ENCODE measurements around the gene NAV1. TPM values are rescaled to one million over a fixed set of nuclear protein-coding genes. Genes with fewer than 3 reads are reported as not detected.

Gene NAV1
- total RNA-seq, 1 donor from 2014 or later = 6.3 TPM

DNA sequence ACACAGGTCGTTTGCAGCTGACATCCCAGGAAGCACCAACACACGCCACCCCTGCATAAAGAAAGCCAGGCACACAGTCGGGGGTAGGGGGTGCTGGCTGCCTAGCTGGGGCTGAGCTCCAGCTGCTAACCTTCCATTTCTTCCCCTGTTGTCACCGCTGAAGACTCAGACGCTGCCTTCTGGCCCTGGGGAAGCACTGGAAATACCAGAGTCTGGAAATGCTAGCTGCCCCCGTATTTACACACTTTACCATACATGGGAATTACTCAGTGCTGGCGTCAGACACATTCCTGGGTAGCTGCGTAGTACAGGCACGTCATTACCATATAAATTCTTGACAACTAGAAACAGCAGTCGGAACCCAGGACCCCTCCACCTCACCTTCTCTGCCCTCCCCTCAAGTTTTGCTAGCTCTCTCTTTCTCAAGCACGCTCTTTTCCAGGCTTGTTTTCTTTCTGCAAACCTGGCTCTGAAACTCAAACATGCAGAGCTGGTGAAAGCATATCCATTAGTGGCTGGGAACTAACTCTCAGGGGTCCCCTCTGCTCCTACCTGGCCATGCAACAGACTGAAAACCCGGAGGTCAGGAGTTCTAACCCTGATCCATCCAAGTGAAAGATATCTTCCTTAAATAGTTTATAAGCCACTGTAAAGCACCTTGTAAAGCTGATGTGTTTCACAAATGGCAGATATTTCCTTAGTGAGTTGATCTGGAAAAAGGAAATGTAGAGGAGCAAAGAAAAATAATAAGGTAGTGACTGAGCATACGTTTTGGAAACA lies 35.3 kb upstream of the NAV1 start:
- DNase-seq (ENCODE audit: low read depth in 2 of 2) = peak; percentile 73 to 93

DNA sequence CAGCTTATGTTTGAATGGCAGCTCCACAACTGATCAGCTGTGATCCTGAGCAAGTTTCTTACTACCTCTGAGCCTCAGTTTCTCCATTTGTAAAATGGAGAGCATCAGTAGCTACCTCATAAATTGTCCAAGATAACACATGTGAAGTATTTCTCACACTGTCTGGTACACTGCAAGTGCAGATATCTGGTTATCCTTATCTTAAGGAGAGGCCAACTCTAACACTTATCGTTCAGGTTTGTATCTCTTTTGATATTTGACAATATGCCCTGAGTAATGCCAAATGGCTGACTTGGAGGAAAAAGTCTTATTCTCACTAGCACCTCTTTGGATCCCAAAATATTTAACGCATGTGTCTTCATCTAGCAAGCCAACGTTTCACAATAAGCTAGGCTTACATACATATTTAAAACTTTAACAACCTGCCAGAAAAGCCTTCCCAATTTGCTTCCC lies 34.7 kb upstream of the NAV1 start:
- DNase-seq (ENCODE audit: low read depth in 2 of 2) = no peak

DNA sequence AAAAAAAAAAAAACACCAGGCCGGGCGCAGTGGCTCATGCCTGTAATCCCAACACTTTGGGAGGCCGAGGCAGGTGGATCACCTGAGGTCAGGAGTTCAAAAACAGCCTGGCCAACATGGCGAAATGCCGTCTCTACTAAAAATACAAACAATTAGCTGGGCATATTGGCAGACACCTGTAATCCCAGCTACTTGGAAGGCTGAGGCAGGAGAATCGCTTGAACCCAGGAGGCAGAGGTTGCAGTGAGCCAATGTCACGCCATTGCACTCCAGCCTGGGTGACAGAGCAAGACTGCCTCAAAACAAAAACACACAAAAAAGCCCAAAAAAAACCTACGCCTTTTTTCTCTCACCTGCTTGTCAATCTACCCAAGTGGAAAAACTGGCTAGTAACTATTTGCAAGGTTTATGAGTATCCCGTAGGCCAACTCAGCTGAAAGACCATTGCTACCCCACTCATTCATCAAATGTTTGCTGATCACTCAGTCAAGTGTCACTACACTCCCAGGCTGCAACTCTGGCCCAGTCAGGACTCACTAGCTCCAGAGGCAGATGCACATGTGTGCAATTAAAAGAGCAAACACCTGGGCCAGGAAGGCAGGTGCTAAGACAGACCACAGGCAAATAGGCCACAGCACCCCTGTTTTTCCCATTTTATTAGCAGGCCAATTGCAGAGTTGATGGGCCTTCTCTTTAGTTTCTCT lies 34.0 kb upstream of the NAV1 start:
- no peak for DNase-seq (ENCODE audit: low read depth in 2 of 2)

DNA sequence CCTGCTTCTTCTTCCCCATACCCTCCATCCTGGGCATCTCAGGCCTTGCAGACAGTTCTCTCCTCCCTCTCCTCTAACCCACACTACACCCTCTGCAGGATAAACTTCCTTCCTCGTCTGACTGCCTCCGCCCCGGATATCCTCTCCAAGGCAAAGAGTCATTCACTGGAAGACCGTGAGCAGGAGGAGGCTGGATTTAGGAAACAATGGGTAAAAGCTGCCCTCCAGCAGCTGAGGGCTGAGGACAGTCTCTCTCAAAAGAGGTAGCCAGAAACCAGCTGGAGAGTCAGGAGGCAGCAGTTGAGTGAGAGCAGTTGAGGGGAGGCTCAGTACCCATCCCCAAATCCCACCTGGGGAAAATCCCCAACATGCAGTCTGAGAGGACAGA lies 33.4 kb upstream of the NAV1 start:
- DNase-seq (ENCODE audit: low read depth in 2 of 2) = peak in 1 of 2 donors; percentile 66

DNA sequence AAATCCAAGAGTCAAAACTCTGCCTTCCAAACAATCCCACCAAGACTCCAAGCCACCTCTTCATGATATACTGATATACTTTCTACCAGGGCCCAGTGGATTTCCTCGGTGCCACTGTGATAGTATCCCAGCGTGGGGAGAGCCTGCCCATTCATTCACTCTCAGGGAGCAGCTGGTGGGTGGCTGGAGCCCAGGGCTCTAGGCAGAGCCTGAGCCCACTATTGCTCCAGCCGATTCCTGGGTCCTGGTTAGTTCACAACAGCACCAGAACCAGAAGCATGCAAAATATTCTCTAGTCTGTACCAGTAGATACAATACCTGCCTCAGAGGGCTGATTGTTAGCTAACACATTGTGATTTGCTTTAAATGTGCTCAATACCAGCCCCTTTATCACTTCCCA lies 32.8 kb upstream of the NAV1 start:
- no peak for DNase-seq (ENCODE audit: low read depth in 2 of 2)

DNA sequence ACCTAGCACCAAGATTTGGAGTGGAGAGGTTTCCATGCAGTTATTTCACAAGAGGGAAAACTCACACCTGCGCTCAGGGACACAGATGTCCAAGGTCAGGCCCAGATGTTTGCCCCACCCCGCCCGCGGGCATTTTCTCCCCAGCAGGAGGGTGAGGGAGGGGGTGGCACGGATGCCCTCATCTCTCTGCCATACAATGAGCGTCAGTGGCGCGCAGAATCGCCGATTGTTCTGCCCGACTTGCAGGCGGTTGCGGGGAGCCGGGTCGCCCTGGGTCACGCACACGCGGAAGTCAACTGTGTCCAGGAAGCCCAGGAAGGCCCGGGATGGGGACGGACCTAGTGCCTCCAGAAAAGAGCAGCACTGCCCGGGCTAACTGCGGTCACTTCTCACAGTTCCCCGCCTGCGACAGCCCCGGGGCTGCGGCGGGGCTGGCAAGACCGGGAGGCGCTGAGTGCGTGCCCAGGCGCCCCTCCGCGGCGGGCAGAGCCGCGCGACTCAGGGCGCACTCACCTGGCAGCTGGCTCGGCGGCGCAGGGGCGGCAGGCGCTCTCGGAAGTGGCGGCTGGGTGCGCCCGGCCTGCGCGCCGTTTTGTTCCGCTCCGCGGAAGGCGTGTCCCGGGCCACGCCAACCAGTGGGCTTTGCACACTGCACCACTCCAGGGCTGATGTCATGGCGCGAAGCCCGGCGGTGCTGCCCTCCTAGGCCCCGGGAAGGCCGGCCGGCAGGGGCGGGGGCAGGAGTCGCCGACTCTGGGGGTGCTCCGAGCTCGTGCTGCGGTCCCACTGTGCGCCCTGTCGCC lies 32.2 kb upstream of the NAV1 start, which contains the start of gene CSRP1:
CSRP1 (minus strand) TSS at position 567 of the 803 bp plus-strand sequence. CDS start 10,820 bp downstream, outside the sequence.
- peak; percentile 59 to 83 for DNase-seq (ENCODE audit: low read depth in 2 of 2)

DNA sequence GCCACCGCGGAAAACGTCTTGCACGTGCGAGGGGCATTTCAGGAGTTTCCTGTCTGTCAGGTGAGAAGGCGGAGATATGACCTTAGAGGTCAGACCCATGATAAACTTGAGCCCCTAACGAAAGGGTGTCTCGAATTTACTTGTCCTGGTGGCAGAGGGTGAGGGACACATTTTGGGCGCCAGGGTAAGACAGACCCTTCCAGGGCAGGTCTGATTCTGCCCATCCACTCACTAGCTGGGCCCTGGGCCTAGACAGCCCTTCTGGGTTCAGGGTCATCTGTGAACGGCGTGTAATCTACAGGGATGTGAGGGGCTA lies 31.6 kb upstream of the NAV1 start:
- DNase-seq (ENCODE audit: low read depth in 2 of 2) = no peak

DNA sequence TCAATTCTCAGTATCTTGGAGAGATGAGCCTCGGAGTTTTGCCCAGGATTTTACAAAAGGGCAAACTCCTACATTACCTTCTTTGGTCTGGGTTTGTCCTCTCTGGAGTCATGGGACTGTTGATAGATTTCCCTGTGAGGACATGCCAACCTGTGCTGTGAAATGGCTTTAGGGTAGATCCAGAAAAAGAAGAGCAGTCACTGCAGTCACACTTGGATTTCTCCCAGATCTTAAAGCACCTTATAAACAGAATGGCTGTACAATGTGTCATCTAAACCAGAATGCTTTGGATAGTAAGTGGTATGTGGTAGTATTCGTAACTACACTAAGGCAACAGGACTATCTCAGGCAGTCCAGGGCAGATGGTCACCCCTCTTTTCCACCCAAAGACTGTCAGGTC lies 30.1 kb upstream of the NAV1 start:
- DNase-seq (ENCODE audit: low read depth in 2 of 2) = no peak

DNA sequence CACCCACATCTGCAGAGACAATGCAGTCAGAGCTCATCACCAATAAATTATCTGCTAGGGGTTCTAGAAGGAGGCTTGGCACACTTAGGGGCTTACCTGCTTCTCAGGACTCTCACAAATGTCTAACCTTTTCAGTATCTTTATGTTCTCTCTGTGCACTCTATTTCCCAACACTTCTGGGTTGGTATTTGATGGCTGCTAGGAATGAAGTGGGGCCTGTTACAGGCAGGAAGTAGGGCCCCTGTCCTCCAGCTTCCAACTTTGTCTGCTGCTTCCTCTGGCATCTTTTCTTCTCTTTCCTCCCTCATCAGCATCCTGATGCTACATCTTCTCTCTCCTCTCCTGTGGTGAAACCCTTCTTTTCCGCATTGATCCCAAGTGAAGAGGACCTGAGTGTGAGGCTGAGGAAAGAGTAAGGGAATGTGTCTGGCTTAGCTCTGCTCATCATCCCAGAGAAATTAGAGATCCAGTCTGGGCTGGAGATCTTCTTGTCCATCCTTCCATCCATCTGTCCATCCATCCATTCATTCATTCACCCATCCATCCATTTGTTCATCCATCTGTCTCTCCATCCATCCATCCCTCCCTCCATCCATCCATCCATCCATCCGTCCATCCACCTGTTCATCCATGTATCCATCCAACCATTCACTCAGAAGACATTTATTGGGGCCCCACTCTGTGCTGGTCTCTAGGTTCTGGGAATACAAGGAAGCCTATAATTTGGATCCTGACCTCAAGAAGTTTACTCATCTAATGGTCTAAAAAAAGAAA lies 29.1 kb upstream of the NAV1 start:
- no peak for DNase-seq (ENCODE audit: low read depth in 2 of 2)

DNA sequence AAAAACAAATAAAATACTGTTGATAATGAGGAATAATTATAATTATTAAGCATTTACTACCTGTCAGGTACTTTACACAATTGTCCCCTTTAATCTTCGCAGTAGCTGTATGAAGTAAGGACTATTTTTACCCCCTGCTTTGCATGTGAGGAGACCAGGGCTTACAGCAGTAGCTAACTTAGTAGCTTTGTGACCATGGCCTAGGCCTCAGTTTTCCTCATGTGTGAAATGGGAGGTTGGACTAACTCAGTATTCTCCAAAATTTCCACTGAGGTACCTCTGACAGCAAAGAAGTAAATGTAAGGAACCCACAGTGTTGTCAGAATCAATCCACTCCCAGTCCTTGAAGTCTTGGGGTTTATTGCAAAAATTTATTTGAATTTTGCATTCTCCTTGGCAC lies 28.2 kb upstream of the NAV1 start:
- DNase-seq (ENCODE audit: low read depth in 2 of 2) = no peak

DNA sequence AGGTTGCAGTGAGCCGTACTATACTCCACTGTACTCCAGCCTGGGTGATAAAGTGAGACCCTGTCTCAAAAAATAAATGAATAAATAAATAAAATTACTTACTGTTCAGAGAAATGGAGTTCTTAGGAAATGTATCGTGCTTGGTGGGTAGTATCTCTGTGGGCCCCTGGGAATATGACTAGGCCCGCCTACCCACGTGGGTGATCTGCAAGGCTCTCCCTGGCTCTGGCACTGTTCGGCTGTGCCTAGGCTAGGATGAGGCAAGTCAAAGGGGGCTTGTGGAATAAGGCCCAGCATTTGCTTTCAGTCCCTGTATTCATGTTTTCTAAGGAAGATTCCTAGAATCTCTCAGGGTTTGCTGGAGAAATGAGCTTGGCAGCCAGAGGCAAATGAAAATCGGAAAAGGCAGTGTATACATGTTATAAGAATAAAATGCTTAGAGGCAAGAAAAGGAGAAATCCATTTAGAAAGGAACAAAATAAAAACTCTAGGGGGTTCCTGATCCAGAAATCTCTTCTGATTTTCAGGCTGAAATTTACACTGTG lies 27.5 kb upstream of the NAV1 start:
- no peak for DNase-seq (ENCODE audit: low read depth in 2 of 2)

DNA sequence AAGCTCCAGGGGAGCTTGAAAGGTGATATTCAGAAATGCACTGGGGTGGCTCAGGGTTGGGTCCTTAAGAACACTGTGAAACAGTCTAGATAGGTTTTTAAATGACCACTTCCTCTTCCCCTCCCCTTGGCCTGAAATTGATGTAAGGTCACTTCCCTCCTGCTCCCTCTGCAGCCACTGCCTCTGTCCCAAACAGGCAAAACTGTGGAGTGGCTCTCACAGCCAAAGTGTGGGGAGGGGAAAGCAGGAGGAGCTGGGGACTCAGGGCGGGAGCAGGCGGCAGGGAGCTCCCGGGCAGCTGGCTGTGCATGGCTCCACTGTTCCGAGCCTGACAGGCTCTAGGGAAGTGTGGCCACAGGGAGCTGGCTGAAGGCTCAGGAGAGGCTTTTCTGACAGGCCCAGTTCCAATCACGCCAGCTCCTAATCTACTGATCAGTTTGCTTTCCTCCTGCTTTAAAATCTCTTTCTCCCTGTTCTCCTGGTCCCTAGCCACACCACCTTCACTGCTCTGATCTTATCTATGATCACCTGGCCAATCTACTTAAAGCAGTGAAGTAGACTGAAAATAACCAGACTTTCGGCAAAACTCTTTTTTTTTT lies 26.9 kb upstream of the NAV1 start:
- no peak for DNase-seq (ENCODE audit: low read depth in 2 of 2)

DNA sequence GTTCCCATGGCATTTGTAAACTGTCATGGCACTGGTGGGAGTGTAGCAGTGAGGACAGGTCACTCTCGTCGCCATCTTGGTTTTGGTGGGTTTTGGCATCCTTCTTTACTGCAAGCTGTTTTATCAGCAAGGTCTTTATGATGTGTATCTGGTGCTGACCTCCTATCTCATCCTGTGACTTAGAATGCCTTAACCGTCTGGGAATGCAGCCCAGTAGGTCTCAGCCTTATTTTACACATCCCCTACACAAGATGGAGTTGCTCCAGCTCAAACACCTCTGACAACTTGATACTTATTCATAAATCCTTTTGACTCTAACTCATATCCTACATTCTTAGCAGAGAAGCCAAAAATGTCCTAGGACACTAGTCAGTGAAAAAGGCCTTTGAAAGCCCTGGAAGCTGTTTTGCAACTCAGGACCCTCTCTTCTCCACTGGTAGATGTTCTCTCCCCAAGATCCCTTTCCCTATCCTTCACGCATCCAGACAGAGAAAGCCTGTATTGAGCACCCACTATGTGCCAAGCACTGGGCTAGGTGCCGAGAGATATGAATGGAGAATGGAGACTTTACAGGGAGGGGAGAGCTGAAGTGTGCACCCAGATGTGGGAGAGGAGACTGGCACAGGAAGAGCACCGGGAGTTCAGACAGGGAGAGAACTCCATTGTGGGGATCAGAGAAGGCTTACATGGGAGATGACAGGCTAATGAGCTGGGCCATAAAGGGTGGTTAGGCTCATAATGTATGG lies 25.3 kb upstream of the NAV1 start:
- DNase-seq (ENCODE audit: low read depth in 2 of 2) = no peak

DNA sequence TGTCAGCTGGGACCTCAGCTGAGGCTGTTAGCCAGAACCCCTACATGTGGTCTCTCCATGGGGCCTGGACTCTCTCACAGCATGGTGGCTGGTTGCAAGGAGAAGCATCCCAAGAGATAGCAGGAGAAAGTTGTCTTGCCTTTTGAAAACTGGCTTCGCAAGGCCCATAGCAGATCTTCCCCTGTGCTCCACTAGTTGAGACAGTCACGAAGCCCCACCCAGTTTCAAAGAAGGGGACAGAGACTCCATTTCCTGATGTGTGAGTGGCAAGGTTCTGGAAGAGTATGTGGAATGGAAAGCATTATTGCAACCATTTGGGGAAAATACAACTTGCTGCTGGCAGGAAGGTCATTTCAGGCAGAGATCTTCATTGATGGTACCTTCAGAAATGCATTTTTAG lies 24.5 kb upstream of the NAV1 start:
- no peak for DNase-seq (ENCODE audit: low read depth in 2 of 2)

DNA sequence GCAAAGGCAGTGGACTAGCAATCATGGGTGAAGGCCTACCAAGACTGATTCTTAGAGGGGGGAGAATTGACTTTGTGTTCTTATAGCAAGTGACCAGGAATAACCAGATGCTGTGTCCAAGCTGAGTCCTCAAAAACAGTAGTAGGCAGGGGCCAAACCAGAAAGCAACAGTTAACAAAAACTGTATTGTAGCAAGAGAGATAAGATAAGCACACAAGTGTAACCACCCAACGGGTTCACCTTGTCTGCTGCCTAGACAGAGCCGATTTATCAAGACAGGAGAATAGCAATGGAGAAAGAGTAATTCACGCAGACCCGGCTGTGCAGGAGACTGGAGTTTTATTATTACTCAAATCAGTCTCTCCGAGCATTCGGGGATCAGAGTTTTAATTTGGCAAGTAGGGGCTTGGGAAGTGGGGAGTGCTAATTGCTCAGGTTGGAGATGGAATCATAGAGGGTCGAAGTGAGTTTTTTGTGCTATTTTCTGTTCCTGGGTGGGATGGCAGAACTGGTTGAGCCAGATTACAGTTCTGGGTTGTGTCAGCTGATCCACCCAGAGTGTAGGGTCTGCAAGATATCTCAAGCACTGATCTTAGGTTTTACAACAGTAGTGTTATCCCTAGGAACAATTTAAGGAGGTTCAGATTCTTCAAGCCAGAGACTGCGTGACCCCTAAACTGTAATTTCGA lies 23.7 kb upstream of the NAV1 start:
- DNase-seq (ENCODE audit: low read depth in 2 of 2) = no peak

DNA sequence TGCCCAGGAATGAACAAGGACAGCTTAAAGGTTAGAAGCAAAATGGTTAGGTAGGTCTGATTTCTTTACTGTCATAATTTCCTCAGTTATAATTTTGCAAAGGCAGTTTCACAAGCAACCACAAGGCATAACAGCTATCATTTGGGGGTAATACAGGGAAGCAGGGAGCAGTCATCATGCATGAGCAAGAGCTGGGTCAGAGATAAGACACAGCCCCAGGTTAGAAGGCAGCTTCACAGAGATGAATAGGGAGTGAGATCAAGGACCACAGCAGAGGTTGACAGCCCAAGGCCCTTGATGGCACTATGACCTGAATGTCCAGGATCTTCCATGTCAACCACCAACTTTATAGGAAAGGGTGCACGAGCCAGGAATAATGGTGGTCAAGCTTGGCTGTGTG lies 23.0 kb upstream of the NAV1 start:
- DNase-seq (ENCODE audit: low read depth in 2 of 2) = no peak

DNA sequence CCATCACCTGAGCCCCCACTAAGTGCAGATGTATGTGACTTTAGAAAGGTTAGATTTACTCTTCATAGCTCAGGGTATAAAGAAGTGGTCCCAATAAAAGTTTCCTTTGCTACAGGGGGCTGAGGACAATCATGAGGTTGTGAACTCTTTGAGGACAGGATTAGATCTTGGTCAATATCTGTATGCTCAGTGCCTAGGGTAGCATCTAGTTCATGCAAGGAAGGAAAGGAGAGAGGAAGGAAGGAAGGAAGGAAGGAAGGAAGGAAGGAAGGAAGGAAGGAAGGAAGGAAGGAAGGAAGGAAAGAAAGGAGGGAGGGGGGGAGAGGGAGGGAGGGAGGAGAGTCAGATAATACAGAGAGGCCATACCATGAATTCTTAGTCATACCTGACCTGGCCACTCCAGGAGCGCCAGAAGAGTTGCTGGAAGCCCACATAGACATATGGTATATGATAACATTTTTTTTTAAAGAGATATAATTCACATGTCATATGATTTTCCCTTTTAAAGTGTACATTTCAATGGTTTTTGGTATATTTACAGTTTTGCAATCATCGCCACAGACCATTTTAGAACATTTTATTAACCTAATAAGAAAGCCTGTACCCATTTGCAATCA lies 22.3 kb upstream of the NAV1 start:
- DNase-seq (ENCODE audit: low read depth in 2 of 2) = no peak

DNA sequence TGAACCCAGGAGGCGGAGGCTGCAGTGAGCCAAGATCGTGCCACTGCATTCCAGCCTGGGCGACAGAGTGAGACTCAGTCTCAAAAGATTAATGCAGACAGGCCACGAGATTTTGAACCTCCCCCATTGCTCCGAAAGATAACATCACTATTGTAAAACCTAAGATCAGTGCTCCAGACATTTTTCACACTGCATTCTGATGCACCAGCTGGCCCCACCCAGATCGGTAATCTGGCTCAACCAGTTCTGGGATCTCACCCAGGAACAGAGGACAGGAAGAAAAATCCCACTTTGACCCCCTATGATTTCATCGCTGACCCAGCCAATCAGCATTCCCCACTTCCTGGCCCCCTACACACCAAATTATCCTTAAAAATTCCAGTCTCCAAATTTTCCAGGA lies 21.3 kb upstream of the NAV1 start:
- no peak for DNase-seq (ENCODE audit: low read depth in 2 of 2)

DNA sequence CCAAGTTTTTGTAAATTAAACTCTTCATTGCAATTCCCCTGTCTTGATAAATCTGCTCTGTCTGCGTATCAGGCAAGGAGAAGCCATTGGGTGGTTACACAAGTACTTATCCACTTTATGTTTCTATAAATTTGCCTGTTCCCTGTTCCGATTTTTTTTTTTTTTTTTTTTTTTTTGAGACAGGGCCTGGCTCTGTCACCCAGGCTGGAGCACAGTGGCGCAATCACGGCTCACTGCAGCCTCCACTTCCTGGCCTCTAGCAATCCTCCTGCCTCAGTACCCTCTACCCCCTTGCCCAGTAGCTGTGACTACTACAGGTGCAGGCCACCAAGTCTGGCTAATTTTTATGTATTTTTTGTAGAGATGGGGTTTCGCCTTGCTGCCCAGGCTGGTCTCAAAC lies 20.9 kb upstream of the NAV1 start:
- no peak for DNase-seq (ENCODE audit: low read depth in 2 of 2)
